GM12875 (cell line): ENCODE measurements around the gene XK.

Experiments used
- H3K4me3 ChIP-seq: one replicate; pipeline ENCODE4 v1.5.1; 2011; ENCODE audit warnings: low read depth, low read length, control low read depth
- TF ChIP-seq, protein P1 (sequence below): IDR thresholded peaks from 2 replicates; pipeline ENCODE4 v1.5.1; 2011; ENCODE audit warnings: low read depth, mild to moderate bottlenecking, control low read depth, inconsistent platforms, low read length, moderate library complexity, borderline replicate concordance; ENCODE audit not compliant: insufficient read depth

Gene XK

DNA sequence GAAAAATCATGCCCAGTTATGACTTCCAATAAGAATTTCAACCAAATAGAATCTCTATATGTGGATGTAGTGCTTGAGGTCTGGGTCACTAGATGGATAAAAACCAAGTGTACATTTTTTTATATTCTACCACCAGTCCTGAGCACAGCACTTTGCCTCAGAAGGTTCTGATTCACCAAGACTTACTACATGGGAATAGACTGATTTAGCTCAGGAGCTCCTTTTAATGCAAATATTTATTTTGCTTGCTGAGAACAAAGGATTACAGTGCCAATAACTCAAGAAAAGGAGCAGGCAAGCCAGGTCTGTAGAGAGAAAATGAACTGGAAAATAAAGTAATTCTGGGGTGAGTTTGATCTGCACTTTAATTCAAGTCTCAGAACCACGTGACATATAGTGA, 6.4 kb upstream of the XK start:
- no peak overlapping the region for H3K4me3 ChIP-seq
- TF ChIP-seq, protein P1, sequence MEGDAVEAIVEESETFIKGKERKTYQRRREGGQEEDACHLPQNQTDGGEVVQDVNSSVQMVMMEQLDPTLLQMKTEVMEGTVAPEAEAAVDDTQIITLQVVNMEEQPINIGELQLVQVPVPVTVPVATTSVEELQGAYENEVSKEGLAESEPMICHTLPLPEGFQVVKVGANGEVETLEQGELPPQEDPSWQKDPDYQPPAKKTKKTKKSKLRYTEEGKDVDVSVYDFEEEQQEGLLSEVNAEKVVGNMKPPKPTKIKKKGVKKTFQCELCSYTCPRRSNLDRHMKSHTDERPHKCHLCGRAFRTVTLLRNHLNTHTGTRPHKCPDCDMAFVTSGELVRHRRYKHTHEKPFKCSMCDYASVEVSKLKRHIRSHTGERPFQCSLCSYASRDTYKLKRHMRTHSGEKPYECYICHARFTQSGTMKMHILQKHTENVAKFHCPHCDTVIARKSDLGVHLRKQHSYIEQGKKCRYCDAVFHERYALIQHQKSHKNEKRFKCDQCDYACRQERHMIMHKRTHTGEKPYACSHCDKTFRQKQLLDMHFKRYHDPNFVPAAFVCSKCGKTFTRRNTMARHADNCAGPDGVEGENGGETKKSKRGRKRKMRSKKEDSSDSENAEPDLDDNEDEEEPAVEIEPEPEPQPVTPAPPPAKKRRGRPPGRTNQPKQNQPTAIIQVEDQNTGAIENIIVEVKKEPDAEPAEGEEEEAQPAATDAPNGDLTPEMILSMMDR, result no peak

DNA sequence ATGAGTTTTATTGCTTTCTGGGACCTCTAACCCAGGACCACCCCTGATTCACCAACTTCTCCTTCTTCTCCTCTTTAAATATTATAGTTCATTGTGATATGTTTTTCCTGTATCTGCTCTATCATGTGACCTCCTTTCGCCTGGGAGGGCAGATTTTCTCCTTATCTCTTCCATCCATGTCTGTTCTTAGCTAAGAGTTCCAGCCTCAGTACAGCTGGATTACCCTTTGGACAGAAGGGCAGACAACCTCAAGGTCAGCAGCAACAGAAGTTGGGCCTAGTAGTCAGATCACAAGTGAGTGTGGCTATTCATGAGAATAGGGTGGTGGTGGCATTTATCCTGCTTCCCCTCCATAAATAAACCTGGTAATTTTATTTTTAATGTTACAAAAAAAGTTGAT, 5.7 kb upstream of the XK start:
- TF ChIP-seq, protein P1, result no peak
- no peak overlapping the region for H3K4me3 ChIP-seq

DNA sequence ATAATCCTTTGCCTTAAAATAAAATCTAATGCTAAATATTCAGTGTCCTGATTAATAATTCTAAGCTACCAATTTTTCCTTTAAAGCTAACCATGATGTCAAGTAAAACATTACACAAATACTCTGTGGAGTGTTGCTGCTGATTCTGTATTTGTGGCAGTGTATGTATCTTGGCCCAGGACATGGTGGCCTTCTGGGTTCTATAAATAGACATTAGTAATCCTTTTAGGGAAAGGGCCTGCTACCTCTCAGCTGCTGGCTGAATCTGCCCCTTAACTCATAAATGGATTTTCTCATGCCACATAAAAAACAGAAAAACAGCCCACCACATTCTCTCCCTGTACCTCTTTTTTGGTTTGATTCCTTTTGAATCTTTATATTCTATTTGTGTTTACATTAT, 1.2 kb upstream of the XK start:
- no peak overlapping the region for H3K4me3 ChIP-seq
- TF ChIP-seq, protein P1, result no peak

DNA sequence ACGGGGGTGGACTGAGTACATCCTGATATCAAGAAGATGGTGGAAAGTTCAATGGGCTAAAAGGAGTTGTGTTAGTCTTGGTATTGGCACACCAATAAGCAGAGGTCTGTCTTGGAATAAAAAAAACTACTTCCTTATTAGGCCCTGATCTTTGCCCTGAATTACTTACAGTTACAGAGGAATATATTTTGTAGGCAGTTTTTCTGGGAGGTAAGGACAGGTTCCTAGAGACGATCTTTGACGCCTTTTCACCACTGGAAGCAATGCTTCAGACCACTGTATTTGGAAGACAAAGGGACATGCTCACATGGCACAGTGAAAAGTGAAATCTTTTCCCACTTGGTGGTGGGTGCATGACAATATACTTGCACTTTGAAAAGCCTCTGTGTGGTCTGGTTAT, 618 bp upstream of the XK start:
- TF ChIP-seq, protein P1, result no peak
- H3K4me3 ChIP-seq, result no peak overlapping the region

DNA sequence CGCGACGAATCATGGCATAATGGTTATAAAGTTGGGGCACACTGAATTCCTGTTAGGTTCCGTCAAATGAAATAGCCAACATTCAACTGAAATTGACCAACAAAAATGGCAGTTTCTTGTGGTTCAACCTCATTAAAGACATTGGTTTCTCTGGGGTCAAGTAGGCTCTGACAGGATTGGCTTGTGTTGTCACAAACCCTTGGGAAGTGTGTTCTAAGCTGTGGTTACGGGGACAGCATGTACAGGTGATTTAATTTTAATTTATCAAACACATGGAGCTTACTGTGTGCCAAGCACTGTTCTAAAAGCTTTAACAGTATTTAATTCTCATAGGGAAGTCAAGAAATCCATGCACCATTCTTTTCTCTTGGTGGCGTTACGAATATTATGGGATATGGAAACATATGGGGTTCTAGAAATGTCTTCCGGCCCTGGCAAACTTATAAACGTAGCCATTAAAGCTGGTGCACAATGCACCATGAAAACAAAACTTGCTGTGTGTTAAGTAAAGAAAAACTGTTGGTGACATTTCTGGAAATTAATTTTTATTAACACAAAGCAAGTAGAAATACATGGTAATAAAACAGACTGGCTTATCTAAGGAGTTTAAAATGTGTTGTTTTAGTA, 891 bp downstream of the XK start:
- TF ChIP-seq, protein P1, result no peak
- H3K4me3 ChIP-seq, result no peak overlapping the region

DNA sequence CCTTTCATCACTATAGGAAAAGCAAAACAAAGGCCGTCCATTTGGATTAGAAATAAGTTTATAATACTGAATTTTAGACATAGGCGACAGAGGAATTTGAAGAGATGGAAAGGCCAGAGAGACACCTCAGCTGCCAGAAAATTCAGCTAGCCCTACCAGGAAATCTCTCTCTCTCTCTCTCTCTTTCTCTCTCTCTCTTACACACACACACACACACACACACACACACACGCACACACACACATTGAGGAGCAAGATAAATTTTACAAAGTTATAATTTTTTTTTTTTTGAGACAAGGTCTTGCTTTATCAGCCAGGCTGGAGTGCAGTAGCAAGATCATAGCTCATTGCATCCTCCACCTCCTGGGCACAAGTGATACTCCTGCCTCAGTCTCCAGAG, 1.4 kb downstream of the XK start:
- TF ChIP-seq, protein P1, result no peak
- H3K4me3 ChIP-seq, result no peak overlapping the region

DNA sequence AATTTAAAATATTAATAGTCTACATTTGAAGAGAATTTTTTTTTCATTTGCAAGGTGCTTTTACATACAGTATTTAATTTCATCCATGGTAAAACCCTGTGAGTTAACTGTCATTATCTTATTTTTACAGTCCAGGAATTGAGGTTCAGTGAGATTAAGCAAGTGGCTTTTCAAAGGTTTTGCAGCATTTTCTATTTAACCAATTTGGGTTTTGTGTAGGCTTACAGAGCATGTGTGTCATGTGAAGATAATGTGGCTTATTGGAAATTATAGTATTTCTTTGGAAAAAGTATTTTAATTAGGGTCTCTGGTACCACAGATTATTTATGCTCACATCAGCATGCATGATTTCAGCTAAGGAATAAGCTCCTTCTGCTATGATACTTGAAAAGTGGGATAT, 4.5 kb downstream of the XK start:
- no peak overlapping the region for H3K4me3 ChIP-seq
- TF ChIP-seq, protein P1, result no peak
